Hypothalamus (tissue), 51 donors: ENCODE results near the gene NUP58.
"Not testable (repeated sequence)": the region's sequence is repeated elsewhere in the genome, so short reads cannot be mapped to it uniquely, and the experiment has no call there.

ENCODE experiments used
- DNase-seq, 51 donors: peaks; one replicate each; lab custom pipeline; 2025; lab: John Stamatoyannopoulos, UW

Gene NUP58

DNA sequence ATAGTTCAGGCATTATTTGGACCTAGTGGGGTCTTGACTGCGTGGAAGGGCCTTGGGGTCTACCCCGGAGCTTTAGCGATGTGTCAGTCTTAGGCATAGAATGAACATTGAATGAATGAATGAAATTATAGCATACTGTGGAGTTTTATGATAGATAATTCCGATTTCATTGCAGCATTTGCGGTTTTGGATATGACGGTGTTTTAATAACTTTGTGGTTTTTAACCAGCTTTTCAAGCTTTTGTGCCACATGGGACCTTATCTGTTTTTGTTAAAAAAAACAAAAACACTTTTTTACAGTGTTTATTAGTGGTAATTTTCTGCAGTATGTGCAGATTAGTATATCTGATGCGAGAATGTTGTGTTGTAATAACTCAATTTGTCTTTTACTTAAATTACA, 696 bp downstream of the NUP58 start:
- no peak for DNase-seq

GRCh38 chr13:25306671-25307464, 5.4 kb downstream of the NUP58 start:
- DNase-seq: no peak

- DNase-seq: no peak
Measured at GRCh38 chr13:25310891-25311290, 9.5 kb downstream of the NUP58 start.

DNA sequence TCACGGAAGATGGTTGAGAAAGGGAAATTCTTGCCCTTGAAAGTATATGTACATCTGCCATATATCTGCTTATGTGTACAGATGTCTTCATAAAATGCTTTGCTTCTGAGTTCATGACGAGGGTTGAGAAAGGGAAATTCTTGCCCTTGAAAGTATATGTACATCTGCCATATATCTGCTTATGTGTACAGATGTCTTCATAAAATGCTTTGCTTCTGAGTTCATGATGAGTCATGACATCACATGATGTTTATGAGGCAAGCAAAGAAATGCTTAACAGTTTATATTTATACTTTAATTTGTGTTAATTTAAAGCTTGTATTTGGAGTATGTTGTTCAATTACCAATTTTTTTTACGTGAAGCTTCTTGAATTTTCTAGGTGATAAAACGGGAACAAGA, 17.5 kb downstream of the NUP58 start:
- not testable (repeated sequence) for DNase-seq

GRCh38 chr13:25319771-25320170, 18.3 kb downstream of the NUP58 start:
- DNase-seq: no peak

GRCh38 chr13:25324100-25324499, 22.7 kb downstream of the NUP58 start:
- no peak for DNase-seq

GRCh38 chr13:25329706-25330105, 28.3 kb downstream of the NUP58 start:
- no peak for DNase-seq

DNA sequence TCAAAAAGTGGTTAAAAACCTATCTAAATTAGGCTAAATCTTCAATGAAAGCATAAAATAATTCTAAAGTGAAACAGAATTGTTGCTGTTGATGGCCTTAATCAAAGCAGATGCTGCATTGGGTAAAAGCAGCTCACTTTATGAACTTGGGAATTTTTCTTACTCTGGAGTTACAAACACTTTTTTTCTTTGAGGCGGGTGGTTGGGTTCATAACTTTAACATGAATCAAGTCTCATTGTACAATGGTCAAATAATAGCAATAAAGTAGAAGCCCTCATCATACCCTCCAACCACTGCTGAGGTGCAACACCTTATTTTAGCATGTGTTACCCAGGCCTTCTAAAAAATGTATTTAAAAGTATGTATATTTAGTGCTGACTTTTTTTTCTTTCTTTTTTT, 29.1 kb downstream of the NUP58 start:
- no peak for DNase-seq

DNA sequence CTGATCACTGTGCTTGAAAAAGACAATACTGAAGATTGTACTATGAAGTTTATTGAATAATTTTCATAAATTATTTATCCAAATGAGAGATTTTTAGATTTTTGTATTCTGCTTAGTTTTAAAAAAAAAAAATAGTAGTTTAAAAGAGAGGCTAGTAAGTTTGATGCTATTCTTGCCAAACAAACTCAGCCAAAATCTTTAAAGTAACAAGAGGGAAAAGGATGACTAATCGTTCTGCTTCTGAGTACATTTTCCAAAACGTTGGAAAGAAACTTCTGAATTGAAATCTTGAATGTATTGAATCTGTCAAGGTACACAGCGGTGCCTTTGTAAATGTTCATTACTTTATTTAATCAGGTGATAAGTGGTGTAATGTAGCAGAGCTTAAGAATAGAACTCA, 34.4 kb downstream of the NUP58 start:
- DNase-seq: no peak

DNA sequence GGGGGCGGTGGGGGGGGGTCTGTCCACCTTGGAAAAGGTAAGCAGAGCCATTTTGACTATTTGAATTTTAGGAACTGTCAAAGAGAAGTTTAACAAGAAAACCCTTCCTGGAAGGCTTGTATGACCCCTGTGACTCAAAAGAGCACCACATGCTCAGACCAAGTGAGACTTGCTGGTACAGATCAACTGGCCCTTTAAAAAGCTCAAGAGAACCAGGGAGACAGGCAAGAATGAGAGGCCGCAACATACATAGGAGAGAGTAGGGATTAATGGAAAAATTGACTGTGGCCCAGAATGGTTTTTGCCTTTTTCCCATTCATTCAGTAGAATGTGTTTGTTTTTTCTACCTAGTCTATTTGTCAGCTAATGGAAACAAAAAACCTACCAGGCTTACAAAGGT, 44.2 kb downstream of the NUP58 start:
- no peak for DNase-seq

- DNase-seq: no peak
Measured at GRCh38 chr13:25347151-25347550, 45.7 kb downstream of the NUP58 start.

DNA sequence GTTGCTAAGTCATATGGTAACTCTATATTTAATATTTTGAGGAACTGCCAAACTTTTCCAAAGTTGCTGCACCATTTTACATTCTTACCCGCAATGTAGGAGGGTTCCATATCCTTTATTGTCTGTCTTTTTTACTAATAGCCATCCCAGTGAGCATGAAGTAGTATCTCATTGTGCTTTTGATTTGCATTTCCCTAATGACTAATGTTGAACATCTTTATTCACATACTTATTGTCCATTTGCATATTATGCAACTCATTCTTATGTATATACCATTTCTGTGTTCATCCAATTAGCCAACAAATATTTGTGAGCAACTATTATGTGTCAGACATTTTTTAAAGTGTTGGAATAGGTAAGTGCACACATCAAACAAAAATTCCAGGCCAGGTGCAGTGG, 50.0 kb downstream of the NUP58 start:
- DNase-seq: no peak

- DNase-seq: no peak
Measured at GRCh38 chr13:25352230-25352629, 50.8 kb downstream of the NUP58 start.

GRCh38 chr13:25352806-25353205, 51.4 kb downstream of the NUP58 start:
- no peak for DNase-seq

- DNase-seq: no peak
Measured at GRCh38 chr13:25353344-25353743, 51.9 kb downstream of the NUP58 start.

- no peak for DNase-seq
Measured at GRCh38 chr13:25354377-25354776, 53.0 kb downstream of the NUP58 start.

- DNase-seq: not testable (repeated sequence)
Measured at GRCh38 chr13:25360443-25360842, 59.0 kb downstream of the NUP58 start.

GRCh38 chr13:25365720-25366235, 64.4 kb downstream of the NUP58 start:
- DNase-seq: no peak

DNA sequence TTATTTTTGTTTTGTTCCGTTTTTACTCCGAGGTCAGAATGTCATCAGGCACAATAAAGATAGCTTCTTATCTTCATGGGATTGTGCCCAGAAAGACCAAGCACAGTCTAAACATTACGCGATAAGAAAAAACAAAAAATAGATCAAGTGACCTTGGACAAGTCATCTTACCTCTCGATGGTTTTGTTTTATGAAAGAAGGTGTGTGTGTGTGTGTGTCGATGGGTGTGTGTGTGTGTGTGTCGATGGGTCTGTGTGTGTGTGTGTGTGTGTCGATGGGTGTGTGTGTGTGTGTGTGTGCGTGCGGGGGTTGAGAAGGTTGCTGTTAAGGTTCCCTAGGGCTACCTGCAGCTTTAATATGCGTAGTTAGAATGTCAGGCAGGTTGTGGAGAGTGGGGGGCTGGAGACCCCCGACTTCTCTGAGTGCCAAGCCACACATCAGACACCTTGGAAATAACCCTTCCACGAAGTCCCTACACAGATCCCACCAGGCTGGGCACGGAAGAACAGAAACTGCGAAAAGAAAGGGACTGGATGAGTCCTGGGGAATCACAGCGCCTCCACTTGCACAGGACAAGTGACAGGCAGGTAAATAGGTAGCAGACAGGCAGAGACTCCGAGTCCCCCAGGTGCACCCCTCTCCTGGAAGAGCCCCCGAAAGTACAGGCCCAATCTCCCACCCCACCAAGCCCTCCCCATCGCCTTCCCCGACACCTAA, 69.9 kb downstream of the NUP58 start:
- DNase-seq: peak in 2 of 51 donors; percentile 2 to 45

DNA sequence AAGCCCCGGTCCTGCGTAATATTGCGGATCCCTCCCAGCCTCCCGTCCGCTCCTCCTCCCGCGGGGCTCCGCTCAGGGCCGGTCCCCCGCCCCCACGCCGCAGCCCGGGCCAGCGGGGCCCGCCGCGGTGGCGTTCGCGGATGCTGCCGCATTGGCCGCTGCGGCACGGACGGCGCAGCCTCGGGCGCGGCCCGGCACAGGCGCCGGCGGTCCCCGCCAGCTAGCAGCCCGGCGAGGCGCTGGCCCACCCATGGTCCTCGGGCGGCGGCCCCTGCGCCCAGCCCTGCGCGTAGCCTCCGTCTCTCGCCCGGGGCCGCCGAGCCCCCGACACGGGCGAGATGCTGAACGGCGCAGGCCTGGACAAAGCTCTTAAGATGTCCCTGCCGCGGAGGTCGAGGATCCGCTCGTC, 70.5 kb downstream of the NUP58 start, which contains the start of gene ATP8A2:
ATP8A2 (plus strand) TSS at position 100 of the 409 bp plus-strand sequence; CDS start at position 339, 239 bp downstream.
- peak in 4 of 51 donors; percentile 22 to 45 (median 34) for DNase-seq

DNA sequence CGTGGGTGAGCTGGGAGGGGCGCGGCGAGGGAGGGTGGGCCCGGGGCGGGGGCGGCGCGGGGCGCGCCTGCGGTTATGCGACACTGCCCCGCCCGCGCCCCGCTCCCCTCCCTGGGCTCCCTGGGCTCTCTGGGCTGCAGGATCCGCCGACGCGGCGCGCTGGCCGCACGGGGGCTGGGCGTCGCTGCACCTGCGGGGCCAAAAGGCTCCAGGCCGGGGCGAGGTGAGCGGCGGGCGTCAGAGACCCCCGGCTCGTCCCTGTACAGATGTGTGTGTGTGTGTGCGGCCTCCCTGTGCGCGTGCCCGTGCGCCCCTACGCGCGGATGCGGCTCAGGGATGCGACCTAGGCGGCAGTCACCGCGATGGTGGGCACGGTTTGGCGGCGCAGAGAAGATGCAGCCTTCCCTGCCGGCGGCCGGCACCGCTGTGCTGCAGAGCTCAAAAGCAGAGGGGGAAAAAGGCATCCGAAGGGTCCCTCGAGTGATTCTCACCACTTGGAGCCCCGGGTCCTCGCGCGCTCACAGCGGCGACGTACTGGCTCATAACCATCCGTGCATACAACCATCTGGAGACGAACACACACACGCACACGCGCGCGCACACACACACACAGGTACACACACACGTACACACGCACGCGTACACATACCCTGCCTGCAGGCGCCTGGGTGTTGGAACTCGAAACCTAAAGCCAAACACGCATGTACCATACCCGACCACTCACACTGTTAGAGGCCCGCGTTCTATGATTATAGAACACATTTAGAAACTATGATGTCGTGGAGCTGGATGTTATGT, 71.1 kb downstream of the NUP58 start:
- peak in 9 of 51 donors; percentile 7 to 65 (median 29) for DNase-seq
